A549 (cell line): ENCODE data around the gene CDKN2C. TPM values are rescaled to one million over a fixed set of nuclear protein-coding genes. Genes with fewer than 3 reads are reported as not detected.

Experiments used
- ATAC-seq, 2 experiments: fragments of 200-7000 bp in 1 of 2; fragments of >200 bp in 1 of 2; cut with Nextera tagmentation in 1 of 2; cut with Tn5 transposase in 1 of 2; 3 replicates each; pipeline versions ENCODE4 v1.8.0 to v1.9.1; 2018 to 2020; ENCODE audit warnings: mild to moderate bottlenecking in 1 of 2, moderate library complexity in 1 of 2
- CTCF ChIA-PET: fragments of 300-600 bp; sonication (Branson Sonifier 250); formaldehyde crosslinking; extraction: SDS; loops from one replicate; lab custom pipeline; 2021; ENCODE audit warnings: antibody characterized with exemption, inconsistent platforms; lab: Yijun Ruan, JAX
- POLR2A ChIA-PET: fragments of 350-600 bp; formaldehyde crosslinking; extraction: SDS; loops from one replicate; lab custom pipeline; 2021; ENCODE audit warnings: antibody characterized with exemption, inconsistent platforms; lab: Yijun Ruan, JAX
- DNase-seq, 2 experiments: peaks; one replicate each; pipeline versions ENCODE4 v3.0.0 to v3.0.0-alpha.2; 2011 to 2016; ENCODE audit warnings: low read depth in 1 of 2, low spot score in 1 of 2
- FAIRE-seq: peaks from 2 replicates; lab custom pipeline; 2011; peaks lifted over from hg19 to GRCh38; lab: Jason Lieb, UNC
- H3K27ac ChIP-seq, 2 experiments: fragments of >200 bp; sonication (Bioruptor Twin); formaldehyde crosslinking; 3 replicates each; pipeline ENCODE4 v1.5.1; 2016 to 2017
- H3K4me1 ChIP-seq: fragments of >200 bp; sonication (Bioruptor Twin); formaldehyde crosslinking; 3 replicates; pipeline ENCODE4 v1.6.1; 2016
- H3K4me2 ChIP-seq: fragments of >200 bp; sonication (Bioruptor Twin); formaldehyde crosslinking; 3 replicates; pipeline ENCODE4 v1.6.1; 2016
- H3K4me3 ChIP-seq: fragments of >200 bp; sonication (Bioruptor Twin); formaldehyde crosslinking; 3 replicates; pipeline ENCODE4 v1.5.1; 2016
- H3K9me3 ChIP-seq: fragments of >200 bp; sonication (Bioruptor Twin); formaldehyde crosslinking; 3 replicates; pipeline ENCODE4 v1.6.1; 2016
- BCL3 ChIP-seq: fragments of >200 bp; sonication (Bioruptor Twin); formaldehyde crosslinking; IDR thresholded peaks from 3 replicates; pipeline ENCODE4 v1.6.1; 2016
- CBX8 ChIP-seq: fragments of 200-600 bp; sonication (generic); IDR thresholded peaks from 2 replicates; pipeline ENCODE4 v1.6.1; 2016
- CHD2 ChIP-seq: fragments of 150-350 bp; IDR thresholded peaks from 2 replicates; pipeline ENCODE4 v1.6.1; 2014; ENCODE audit warnings: low read length; ENCODE audit not compliant: partially characterized antibody
- EHF ChIP-seq: fragments of 250-450 bp; sonication (Bioruptor Pico); IDR thresholded peaks from 2 replicates; pipeline ENCODE4 v1.5.0; 2020; ENCODE audit warnings: mild to moderate bottlenecking
- ELK1 ChIP-seq: fragments of 150-350 bp; IDR thresholded peaks from 2 replicates; pipeline ENCODE4 v1.6.1; 2014; ENCODE audit warnings: low read depth, mild to moderate bottlenecking, low read length
- EP300 ChIP-seq, 2 experiments: fragments of >200 bp; sonication (Bioruptor Twin); formaldehyde crosslinking; IDR thresholded peaks; 2 replicates in 1 of 2; 3 replicates in 1 of 2; pipeline ENCODE4 v1.6.1; 2016 to 2017
- FOXS1 ChIP-seq: fragments of 250-450 bp; sonication (Bioruptor Pico); IDR thresholded peaks from 2 replicates; pipeline ENCODE4 v1.5.0; 2020; ENCODE audit warnings: mild to moderate bottlenecking, moderate library complexity
- GATA3 ChIP-seq: IDR thresholded peaks from 2 replicates; pipeline ENCODE4 v1.6.1; 2012; ENCODE audit warnings: borderline replicate concordance
- JUN ChIP-seq, 2 experiments: fragments of >200 bp; sonication (Bioruptor Twin); formaldehyde crosslinking; IDR thresholded peaks; 2 replicates in 1 of 2; 3 replicates in 1 of 2; pipeline ENCODE4 v1.6.1; 2016 to 2017
- JUNB ChIP-seq: fragments of >200 bp; sonication (Bioruptor Twin); formaldehyde crosslinking; IDR thresholded peaks from 2 replicates; pipeline ENCODE4 v1.6.1; 2016
- KDM5A ChIP-seq: fragments of 200-600 bp; sonication (generic); IDR thresholded peaks from 2 replicates; pipeline ENCODE4 v1.6.1; 2016; ENCODE audit warnings: antibody characterized with exemption, mild to moderate bottlenecking
- MYC ChIP-seq: IDR thresholded peaks from 2 replicates; pipeline ENCODE4 v1.6.1; 2012; ENCODE audit warnings: mild to moderate bottlenecking, inconsistent platforms, low read length, improper control_type of control experiment, borderline replicate concordance
- NPAS2 ChIP-seq: fragments of 250-450 bp; sonication (Bioruptor Pico); IDR thresholded peaks from 2 replicates; pipeline ENCODE4 v1.8.0; 2022; ENCODE audit warnings: mild to moderate bottlenecking, moderate library complexity, borderline replicate concordance
- NR3C1 ChIP-seq: fragments of >200 bp; sonication (Bioruptor Twin); formaldehyde crosslinking; IDR thresholded peaks from 3 replicates; pipeline ENCODE4 v1.6.1; 2017
- PBX3 ChIP-seq: IDR thresholded peaks from 2 replicates; pipeline ENCODE4 v1.6.1; 2012
- PHF8 ChIP-seq: fragments of 200-600 bp; sonication (generic); IDR thresholded peaks from 2 replicates; pipeline ENCODE4 v1.6.1; 2016; ENCODE audit warnings: low read depth, mild to moderate bottlenecking, antibody characterized with exemption, moderate library complexity, borderline replicate concordance
- RARB ChIP-seq: fragments of 250-450 bp; sonication (Bioruptor Pico); IDR thresholded peaks from 2 replicates; pipeline ENCODE4 v1.8.0; 2021; ENCODE audit warnings: mild to moderate bottlenecking, moderate library complexity
- REST ChIP-seq: fragments of 200-600 bp; sonication (generic); IDR thresholded peaks from 2 replicates; pipeline ENCODE4 v1.6.1; 2016; ENCODE audit warnings: antibody characterized with exemption, mild to moderate bottlenecking, moderate library complexity
- RFX5 ChIP-seq: fragments of 450-650 bp; IDR thresholded peaks from 2 replicates; pipeline ENCODE4 v1.7.1; 2014; ENCODE audit warnings: antibody characterized with exemption, mild to moderate bottlenecking, moderate library complexity
- RNF2 ChIP-seq: fragments of 200-600 bp; sonication (generic); IDR thresholded peaks from 2 replicates; pipeline ENCODE4 v1.6.1; 2016; ENCODE audit warnings: low read depth, mild to moderate bottlenecking, antibody characterized with exemption, moderate library complexity, borderline replicate concordance
- SMC3 ChIP-seq: fragments of >200 bp; sonication (Bioruptor Twin); formaldehyde crosslinking; IDR thresholded peaks from 3 replicates; pipeline ENCODE4 v1.6.1; 2018; ENCODE audit warnings: inconsistent platforms
- SREBF2 ChIP-seq: fragments of 450-650 bp; IDR thresholded peaks from 2 replicates; pipeline ENCODE4 v1.6.1; 2014; ENCODE audit warnings: mild to moderate bottlenecking, moderate library complexity
- TFCP2L1 ChIP-seq: fragments of 250-450 bp; sonication (Bioruptor Pico); IDR thresholded peaks from 2 replicates; pipeline ENCODE4 v1.5.0; 2021; ENCODE audit warnings: mild to moderate bottlenecking
- USF2 ChIP-seq: fragments of 450-650 bp; IDR thresholded peaks from 2 replicates; pipeline ENCODE4 v1.6.1; 2014; ENCODE audit warnings: antibody characterized with exemption
- ZNF302 ChIP-seq: fragments of 250-450 bp; sonication (Bioruptor Pico); IDR thresholded peaks from 2 replicates; pipeline ENCODE4 v1.9.0; 2021; ENCODE audit warnings: inconsistent platforms, mild to moderate bottlenecking, moderate library complexity
- WGBS: methylation state at CpG from one replicate; pipeline ENCODE4 v1.1.6; 2017; ENCODE audit errors: missing lambda C conversion rate; 5-methylcytosine and 5-hydroxymethylcytosine counted together
- polyA plus RNA-seq, 4 experiments: library from polyadenylated mRNA; depleted of rRNA in 3 of 4; stranded (reverse); fragments of >200 nt; fragmentation: RNase III in 1 of 4; extraction: RNeasy Plus Mini Kit Qiagen cat#74134 plus additional on column Dnase treatment in 1 of 4; gene quantifications; 2 replicates in 3 of 4; 3 replicates in 1 of 4; pipeline ENCODE4 v1.2.3, GENCODE V29; 2011 to 2017

CDKN2C gene
- polyA plus RNA-seq, 2 of the 4 experiments (the other 2 are of a cell fraction): 13.0 to 17.7 TPM

GRCh38 chr1:50940291-50940690 is 29.8 kb upstream of the CDKN2C start:
- ATAC-seq (no peak), DNase-seq (no peak), FAIRE-seq (no peak)
- 92% methylated on average over 3 of the region's 3 CpGs for WGBS
- no peak for TF ChIP-seq RFX5
- Histone ChIP-seq H3K9me3 (no peaks in the 10 kb centered on the region), H3K4me1 (no peaks in the 10 kb centered on the region), H3K4me3 (no peak overlapping the region), H3K4me2 (no peak overlapping the region), H3K27ac (no peak overlapping the region)
- ChIA-PET CTCF (interaction anchor here (0.5 to 1.2 kb wide), 3 partner anchors 93 to 249 kb away, joined by 3 to 4 read pairs (median 3); no protein-coding TSS in a partner anchor), POLR2A (no interaction called here)

- FAIRE-seq (no peak), DNase-seq (no peak), ATAC-seq (no peak)
- no peaks in the 10 kb centered on the region for H3K9me3 ChIP-seq
- 83% methylated on average over 1 of the region's 1 CpG for WGBS
- no peak overlapping the region for H3K27ac ChIP-seq
- TF ChIP-seq FOXS1 (CRISPR knock-in tag): no peak
- no peak for TF ChIP-seq NPAS2
- TF ChIP-seq GATA3: no peak
- TF ChIP-seq TFCP2L1 (CRISPR knock-in tag): no peak
- no peak for TF ChIP-seq PBX3
- TF ChIP-seq USF2: no peak
- no peak for TF ChIP-seq RFX5
- TF ChIP-seq PHF8: no peak
- TF ChIP-seq ELK1: no peak
- no peak for TF ChIP-seq KDM5A
- TF ChIP-seq SMC3: no peak
- no peak for TF ChIP-seq EHF
- no peak for TF ChIP-seq JUN (IDR thresholded peaks at IDR 0.05)
- TF ChIP-seq SREBF2: no peak
- no peak for TF ChIP-seq BCL3
- no peak for TF ChIP-seq ZNF302 (CRISPR knock-in tag)
- no peak for TF ChIP-seq RNF2
- no peak for TF ChIP-seq RARB (CRISPR knock-in tag)
- H3K4me1 ChIP-seq: no peaks in the 10 kb centered on the region
- H3K4me2 ChIP-seq: no peak overlapping the region
- H3K4me3 ChIP-seq: no peak overlapping the region
- POLR2A ChIA-PET: no interaction called here
- CTCF ChIA-PET: no interaction called here
Observed at GRCh38 chr1:50942334-50942733, 27.7 kb upstream of the CDKN2C start.

GRCh38 chr1:50949286-50949982 is 20.6 kb upstream of the CDKN2C start:
- FAIRE-seq: no peak
- POLR2A ChIA-PET: no interaction called here
- TF ChIP-seq MYC: no peak
- no peak for TF ChIP-seq KDM5A
- TF ChIP-seq JUNB: no peak
- no peak for TF ChIP-seq RARB (CRISPR knock-in tag)
- TF ChIP-seq CBX8: no peak
- TF ChIP-seq RFX5: no peak
- no peak for TF ChIP-seq NR3C1
- no peak for TF ChIP-seq EP300 (IDR thresholded peaks at IDR 0.05)
- TF ChIP-seq CHD2: no peak
- no peak for TF ChIP-seq REST
- no peak for TF ChIP-seq ELK1

More at GRCh38 chr1:50949286-50949982, 20.6 kb upstream of the CDKN2C start:
- Histone ChIP-seq H3K27ac (no peak overlapping the region), H3K4me2 (no peak overlapping the region), H3K4me1 (no peaks in the 10 kb centered on the region), H3K4me3 (no peak overlapping the region), H3K9me3 (no peaks in the 10 kb centered on the region)
- 89% methylated on average over 9 of the region's 9 CpGs for WGBS
- CTCF ChIA-PET: interaction anchor here (2.7 kb wide), 1 partner anchor 241 kb away, joined by 13 read pairs; no protein-coding TSS in a partner anchor
- no peak for DNase-seq
- ATAC-seq: no peak
